HEK293 (cell line): ENCODE measurements around the gene TIMP2.

Experiments used
- BCL11A ChIP-seq: fragments of 450-650 bp; formaldehyde crosslinking; IDR thresholded peaks from 2 replicates; pipeline ENCODE4 v1.5.1; 2016; ENCODE audit warnings: low read depth, missing biosample characterization, missing genetic modification characterization
- EGR2 ChIP-seq: fragments of 450-650 bp; formaldehyde crosslinking; IDR thresholded peaks from 2 replicates; pipeline ENCODE4 v1.5.1; 2016; ENCODE audit warnings: low read depth, missing biosample characterization, missing genetic modification characterization
- GLIS2 ChIP-seq: fragments of 450-650 bp; formaldehyde crosslinking; IDR thresholded peaks from 2 replicates; pipeline ENCODE4 v1.5.1; 2016; ENCODE audit warnings: missing biosample characterization, missing genetic modification characterization
- KLF8 ChIP-seq: fragments of 450-650 bp; formaldehyde crosslinking; IDR thresholded peaks from 2 replicates; pipeline ENCODE4 v1.5.1; 2016; ENCODE audit warnings: missing biosample characterization, missing genetic modification characterization
- ZBTB20 ChIP-seq: fragments of 450-650 bp; formaldehyde crosslinking; IDR thresholded peaks from 2 replicates; pipeline ENCODE4 v1.5.1; 2016; ENCODE audit warnings: missing biosample characterization, missing genetic modification characterization
- ZBTB26 ChIP-seq: fragments of 450-650 bp; formaldehyde crosslinking; optimal IDR thresholded peaks from 2 replicates; pipeline ENCODE3; 2016; ENCODE audit warnings: missing biosample characterization, mild to moderate bottlenecking, missing genetic modification characterization
- ZBTB48 ChIP-seq: fragments of 450-650 bp; formaldehyde crosslinking; IDR thresholded peaks from 2 replicates; pipeline ENCODE4 v1.5.1; 2016; ENCODE audit warnings: missing biosample characterization, missing genetic modification characterization
- ZNF223 ChIP-seq: fragments of 450-650 bp; formaldehyde crosslinking; IDR thresholded peaks from 2 replicates; pipeline ENCODE4 v1.5.1; 2016; ENCODE audit warnings: missing biosample characterization, missing genetic modification characterization
- ZNF24 ChIP-seq: fragments of 450-650 bp; formaldehyde crosslinking; IDR thresholded peaks from 2 replicates; pipeline ENCODE4 v1.5.1; 2016; ENCODE audit warnings: missing biosample characterization, missing genetic modification characterization
- ZNF335 ChIP-seq: fragments of 450-650 bp; formaldehyde crosslinking; conservative IDR thresholded peaks from 2 replicates; pipeline ENCODE4 v1.5.1; 2016; ENCODE audit warnings: missing biosample characterization, missing genetic modification characterization
- ZNF366 ChIP-seq: fragments of 450-650 bp; formaldehyde crosslinking; conservative IDR thresholded peaks from 2 replicates; pipeline ENCODE4 v1.5.1; 2016; ENCODE audit warnings: missing biosample characterization, missing genetic modification characterization
- ZNF394 ChIP-seq: fragments of 450-650 bp; formaldehyde crosslinking; IDR thresholded peaks from 2 replicates; pipeline ENCODE4 v1.5.1; 2016; ENCODE audit warnings: missing biosample characterization, missing genetic modification characterization, mild to moderate bottlenecking, moderate library complexity, borderline replicate concordance
- ZNF580 ChIP-seq: fragments of 450-650 bp; formaldehyde crosslinking; IDR thresholded peaks from 2 replicates; pipeline ENCODE4 v1.5.1; 2016; ENCODE audit warnings: missing biosample characterization, missing genetic modification characterization
- ZSCAN23 ChIP-seq: fragments of 450-650 bp; formaldehyde crosslinking; IDR thresholded peaks from 2 replicates; pipeline ENCODE4 v1.5.1; 2016; ENCODE audit warnings: missing biosample characterization, missing genetic modification characterization
- TF ChIP-seq, protein P1 (sequence below): fragments of 450-650 bp; formaldehyde crosslinking; IDR thresholded peaks from 2 replicates; pipeline ENCODE4 v1.5.1; 2016; ENCODE audit warnings: missing biosample characterization, missing genetic modification characterization
- TF ChIP-seq, protein P2 (sequence below): fragments of 450-650 bp; formaldehyde crosslinking; IDR thresholded peaks from 2 replicates; pipeline ENCODE4 v1.5.1; 2016; ENCODE audit warnings: missing biosample characterization, missing genetic modification characterization
- TF ChIP-seq, protein P3 (sequence below): fragments of 450-650 bp; formaldehyde crosslinking; IDR thresholded peaks from 2 replicates; pipeline ENCODE4 v1.5.1; 2016; ENCODE audit warnings: missing biosample characterization, missing genetic modification characterization
- TF ChIP-seq, protein P4 (sequence below): fragments of 450-650 bp; formaldehyde crosslinking; IDR thresholded peaks from 2 replicates; pipeline ENCODE4 v1.5.1; 2016; ENCODE audit warnings: missing biosample characterization, missing genetic modification characterization
- TF ChIP-seq, protein P5 (sequence below): sonication (generic); formaldehyde crosslinking; IDR thresholded peaks from 2 replicates; pipeline ENCODE4 v1.8.1; 2022; ENCODE audit warnings: mild to moderate bottlenecking, moderate library complexity, missing genetic modification reagents

The TIMP2 gene

DNA sequence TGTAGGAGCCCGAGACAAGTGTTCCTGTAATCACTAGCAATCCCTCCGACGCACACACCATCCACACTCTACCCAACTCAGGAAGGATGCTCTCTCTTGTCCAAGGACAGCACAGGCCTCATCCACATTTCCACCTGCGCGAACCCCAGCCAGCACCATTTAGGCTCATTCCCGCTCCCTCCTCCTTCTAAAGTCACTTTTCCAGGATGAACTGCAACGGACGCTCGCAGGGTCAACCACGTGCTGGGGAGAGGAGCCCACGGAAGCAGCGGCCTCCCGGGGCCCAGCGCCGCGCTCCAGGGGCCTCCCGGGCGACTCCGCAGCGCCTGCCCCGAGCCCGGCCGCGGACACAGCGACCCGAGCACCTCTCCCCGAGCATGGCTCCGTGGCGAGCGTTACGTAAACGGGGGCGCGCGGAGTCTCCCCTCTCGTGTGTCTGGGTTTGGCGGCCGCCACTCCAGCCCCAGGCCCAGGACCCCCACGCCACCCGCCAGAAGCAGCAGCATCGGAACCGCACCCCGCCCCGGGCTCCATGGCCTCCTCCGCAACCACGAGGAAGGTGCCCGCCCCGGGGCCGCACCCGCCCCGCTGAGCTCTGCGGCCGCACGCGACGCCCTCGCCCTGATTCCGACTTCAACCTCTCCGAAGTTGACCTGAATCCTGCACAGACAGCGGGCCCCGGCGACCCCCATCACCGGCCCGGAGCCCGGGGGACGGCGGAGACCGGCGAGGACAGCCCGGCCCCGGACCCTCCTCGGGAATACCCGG is 85.2 kb downstream of the TIMP2 start (continued):
- TF ChIP-seq, protein P1, sequence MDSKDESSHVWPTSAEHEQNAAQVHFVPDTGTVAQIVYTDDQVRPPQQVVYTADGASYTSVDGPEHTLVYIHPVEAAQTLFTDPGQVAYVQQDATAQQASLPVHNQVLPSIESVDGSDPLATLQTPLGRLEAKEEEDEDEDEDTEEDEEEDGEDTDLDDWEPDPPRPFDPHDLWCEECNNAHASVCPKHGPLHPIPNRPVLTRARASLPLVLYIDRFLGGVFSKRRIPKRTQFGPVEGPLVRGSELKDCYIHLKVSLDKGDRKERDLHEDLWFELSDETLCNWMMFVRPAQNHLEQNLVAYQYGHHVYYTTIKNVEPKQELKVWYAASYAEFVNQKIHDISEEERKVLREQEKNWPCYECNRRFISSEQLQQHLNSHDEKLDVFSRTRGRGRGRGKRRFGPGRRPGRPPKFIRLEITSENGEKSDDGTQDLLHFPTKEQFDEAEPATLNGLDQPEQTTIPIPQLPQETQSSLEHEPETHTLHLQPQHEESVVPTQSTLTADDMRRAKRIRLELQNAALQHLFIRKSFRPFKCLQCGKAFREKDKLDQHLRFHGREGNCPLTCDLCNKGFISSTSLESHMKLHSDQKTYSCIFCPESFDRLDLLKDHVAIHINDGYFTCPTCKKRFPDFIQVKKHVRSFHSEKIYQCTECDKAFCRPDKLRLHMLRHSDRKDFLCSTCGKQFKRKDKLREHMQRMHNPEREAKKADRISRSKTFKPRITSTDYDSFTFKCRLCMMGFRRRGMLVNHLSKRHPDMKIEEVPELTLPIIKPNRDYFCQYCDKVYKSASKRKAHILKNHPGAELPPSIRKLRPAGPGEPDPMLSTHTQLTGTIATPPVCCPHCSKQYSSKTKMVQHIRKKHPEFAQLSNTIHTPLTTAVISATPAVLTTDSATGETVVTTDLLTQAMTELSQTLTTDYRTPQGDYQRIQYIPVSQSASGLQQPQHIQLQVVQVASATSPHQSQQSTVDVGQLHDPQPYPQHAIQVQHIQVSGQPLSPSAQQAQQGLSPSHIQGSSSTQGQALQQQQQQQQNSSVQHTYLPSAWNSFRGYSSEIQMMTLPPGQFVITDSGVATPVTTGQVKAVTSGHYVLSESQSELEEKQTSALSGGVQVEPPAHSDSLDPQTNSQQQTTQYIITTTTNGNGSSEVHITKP (tag by site-specific recombination), result 0 out of 2 replicates have a peak, but pooled peaks have one; percentile 18
- TF ChIP-seq ZNF394 (tag by site-specific recombination) (no peak), ZBTB20 (tag by site-specific recombination) (peak; percentile 96), BCL11A (tag by site-specific recombination) (no peak), ZNF223 (tag by site-specific recombination) (no peak), ZNF335 (peak; percentile 79), ZNF24 (tag by site-specific recombination) (no peak), ZBTB48 (tag by site-specific recombination) (peak; percentile 23; the same call in 1 of the 2 replicates), EGR2 (tag by site-specific recombination) (peak; percentile 42), ZNF366 (tag by site-specific recombination) (peak; percentile 0; the same call in 1 of the 2 replicates), GLIS2 (tag by site-specific recombination) (peak; percentile 65; the same call in 1 of the 2 replicates), KLF8 (tag by site-specific recombination) (peak; percentile 50; the same call in 1 of the 2 replicates), ZNF580 (tag by site-specific recombination) (no peak), ZSCAN23 (no peak), ZBTB26 (peak; percentile 77)
- TF ChIP-seq, protein P2, sequence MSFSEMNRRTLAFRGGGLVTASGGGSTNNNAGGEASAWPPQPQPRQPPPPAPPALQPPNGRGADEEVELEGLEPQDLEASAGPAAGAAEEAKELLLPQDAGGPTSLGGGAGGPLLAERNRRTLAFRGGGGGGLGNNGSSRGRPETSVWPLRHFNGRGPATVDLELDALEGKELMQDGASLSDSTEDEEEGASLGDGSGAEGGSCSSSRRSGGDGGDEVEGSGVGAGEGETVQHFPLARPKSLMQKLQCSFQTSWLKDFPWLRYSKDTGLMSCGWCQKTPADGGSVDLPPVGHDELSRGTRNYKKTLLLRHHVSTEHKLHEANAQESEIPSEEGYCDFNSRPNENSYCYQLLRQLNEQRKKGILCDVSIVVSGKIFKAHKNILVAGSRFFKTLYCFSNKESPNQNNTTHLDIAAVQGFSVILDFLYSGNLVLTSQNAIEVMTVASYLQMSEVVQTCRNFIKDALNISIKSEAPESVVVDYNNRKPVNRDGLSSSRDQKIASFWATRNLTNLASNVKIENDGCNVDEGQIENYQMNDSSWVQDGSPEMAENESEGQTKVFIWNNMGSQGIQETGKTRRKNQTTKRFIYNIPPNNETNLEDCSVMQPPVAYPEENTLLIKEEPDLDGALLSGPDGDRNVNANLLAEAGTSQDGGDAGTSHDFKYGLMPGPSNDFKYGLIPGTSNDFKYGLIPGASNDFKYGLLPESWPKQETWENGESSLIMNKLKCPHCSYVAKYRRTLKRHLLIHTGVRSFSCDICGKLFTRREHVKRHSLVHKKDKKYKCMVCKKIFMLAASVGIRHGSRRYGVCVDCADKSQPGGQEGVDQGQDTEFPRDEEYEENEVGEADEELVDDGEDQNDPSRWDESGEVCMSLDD (tag by site-specific recombination), result no peak
- TF ChIP-seq, protein P3, sequence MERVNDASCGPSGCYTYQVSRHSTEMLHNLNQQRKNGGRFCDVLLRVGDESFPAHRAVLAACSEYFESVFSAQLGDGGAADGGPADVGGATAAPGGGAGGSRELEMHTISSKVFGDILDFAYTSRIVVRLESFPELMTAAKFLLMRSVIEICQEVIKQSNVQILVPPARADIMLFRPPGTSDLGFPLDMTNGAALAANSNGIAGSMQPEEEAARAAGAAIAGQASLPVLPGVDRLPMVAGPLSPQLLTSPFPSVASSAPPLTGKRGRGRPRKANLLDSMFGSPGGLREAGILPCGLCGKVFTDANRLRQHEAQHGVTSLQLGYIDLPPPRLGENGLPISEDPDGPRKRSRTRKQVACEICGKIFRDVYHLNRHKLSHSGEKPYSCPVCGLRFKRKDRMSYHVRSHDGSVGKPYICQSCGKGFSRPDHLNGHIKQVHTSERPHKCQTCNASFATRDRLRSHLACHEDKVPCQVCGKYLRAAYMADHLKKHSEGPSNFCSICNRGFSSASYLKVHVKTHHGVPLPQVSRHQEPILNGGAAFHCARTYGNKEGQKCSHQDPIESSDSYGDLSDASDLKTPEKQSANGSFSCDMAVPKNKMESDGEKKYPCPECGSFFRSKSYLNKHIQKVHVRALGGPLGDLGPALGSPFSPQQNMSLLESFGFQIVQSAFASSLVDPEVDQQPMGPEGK (tag by site-specific recombination), result peak; percentile 53; the same call in 1 of the 2 replicates
- TF ChIP-seq, protein P4, sequence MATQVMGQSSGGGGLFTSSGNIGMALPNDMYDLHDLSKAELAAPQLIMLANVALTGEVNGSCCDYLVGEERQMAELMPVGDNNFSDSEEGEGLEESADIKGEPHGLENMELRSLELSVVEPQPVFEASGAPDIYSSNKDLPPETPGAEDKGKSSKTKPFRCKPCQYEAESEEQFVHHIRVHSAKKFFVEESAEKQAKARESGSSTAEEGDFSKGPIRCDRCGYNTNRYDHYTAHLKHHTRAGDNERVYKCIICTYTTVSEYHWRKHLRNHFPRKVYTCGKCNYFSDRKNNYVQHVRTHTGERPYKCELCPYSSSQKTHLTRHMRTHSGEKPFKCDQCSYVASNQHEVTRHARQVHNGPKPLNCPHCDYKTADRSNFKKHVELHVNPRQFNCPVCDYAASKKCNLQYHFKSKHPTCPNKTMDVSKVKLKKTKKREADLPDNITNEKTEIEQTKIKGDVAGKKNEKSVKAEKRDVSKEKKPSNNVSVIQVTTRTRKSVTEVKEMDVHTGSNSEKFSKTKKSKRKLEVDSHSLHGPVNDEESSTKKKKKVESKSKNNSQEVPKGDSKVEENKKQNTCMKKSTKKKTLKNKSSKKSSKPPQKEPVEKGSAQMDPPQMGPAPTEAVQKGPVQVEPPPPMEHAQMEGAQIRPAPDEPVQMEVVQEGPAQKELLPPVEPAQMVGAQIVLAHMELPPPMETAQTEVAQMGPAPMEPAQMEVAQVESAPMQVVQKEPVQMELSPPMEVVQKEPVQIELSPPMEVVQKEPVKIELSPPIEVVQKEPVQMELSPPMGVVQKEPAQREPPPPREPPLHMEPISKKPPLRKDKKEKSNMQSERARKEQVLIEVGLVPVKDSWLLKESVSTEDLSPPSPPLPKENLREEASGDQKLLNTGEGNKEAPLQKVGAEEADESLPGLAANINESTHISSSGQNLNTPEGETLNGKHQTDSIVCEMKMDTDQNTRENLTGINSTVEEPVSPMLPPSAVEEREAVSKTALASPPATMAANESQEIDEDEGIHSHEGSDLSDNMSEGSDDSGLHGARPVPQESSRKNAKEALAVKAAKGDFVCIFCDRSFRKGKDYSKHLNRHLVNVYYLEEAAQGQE (tag by site-specific recombination), result 0 out of 2 replicates have a peak, but pooled peaks have one; percentile 9
- TF ChIP-seq, protein P5, sequence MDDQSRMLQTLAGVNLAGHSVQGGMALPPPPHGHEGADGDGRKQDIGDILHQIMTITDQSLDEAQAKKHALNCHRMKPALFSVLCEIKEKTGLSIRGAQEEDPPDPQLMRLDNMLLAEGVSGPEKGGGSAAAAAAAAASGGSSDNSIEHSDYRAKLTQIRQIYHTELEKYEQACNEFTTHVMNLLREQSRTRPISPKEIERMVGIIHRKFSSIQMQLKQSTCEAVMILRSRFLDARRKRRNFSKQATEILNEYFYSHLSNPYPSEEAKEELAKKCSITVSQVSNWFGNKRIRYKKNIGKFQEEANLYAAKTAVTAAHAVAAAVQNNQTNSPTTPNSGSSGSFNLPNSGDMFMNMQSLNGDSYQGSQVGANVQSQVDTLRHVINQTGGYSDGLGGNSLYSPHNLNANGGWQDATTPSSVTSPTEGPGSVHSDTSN (CRISPR knock-in tag), result peak; percentile 58; the same call in 1 of the 2 replicates
